Activated T-helper 1 cell treated with anti-CD3 and anti-CD28 coated beads, Interleukin-2, amount 50 U/mL, for 16 hours (primary cell): ENCODE measurements around the gene ANKRD28.

Experiments
- DNase-seq, 2 donors: peaks; one replicate each; pipeline ENCODE4 v3.0.0-alpha.2; 2020; ENCODE audit warnings: low read depth in 1 of 2, low spot score in 1 of 2

The ANKRD28 gene

DNA sequence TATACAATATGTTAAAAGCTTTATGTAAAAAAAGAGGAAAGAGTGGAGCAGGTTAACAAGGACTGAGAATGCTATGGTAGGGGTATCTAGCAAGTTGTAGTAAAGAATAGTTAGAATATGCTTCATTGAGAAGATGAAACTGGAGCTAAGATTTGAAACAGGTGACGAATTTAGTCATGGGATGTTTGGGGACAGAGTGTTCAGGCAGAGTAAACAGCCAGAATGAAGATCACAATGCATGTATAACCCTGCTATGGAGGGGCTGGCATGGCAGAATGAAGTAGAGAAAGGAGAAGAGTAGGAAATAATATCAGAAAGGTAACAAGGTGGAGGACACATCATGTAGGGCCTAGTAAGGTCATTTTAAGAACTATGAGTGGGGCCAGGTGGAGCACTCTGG, 124.2 kb downstream of the ANKRD28 start:
- DNase-seq: no peak

DNA sequence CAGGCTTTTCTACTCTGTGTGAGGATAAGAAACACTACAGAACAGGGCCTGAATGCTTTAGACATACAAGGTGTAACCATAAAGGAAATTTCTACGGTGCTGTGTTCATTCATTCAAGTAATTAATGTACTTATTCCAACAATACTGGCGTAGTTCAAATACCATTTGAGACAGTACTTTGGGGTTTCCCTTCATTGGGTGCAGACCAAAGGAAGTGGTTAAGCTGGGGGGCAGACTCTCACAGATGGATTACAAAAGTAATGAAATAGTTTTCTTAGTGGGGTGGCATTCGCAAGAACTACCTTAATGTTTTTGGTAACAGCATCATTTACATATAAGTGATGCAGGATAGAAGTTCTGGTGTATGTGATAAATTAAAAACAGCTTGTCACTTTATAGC, 130.3 kb downstream of the ANKRD28 start:
- DNase-seq: no peak

DNA sequence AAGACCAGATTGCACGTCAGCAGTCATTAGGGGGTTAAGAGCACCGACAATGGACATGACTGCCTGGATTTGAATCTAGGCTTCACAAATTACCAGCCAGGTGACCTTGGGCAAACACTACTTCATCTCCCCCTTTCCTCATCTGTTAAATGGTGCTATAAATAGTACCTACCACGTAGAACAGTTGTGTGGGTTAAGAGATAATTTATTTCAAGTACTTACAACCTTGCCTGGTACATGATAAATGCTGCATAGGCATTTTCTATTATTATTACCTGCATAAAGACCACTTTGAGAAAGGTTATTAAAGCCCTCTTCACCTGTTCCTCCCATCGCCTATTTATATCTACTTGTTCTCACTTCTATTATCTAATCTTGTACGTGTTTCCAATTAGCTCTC, 131.5 kb downstream of the ANKRD28 start:
- DNase-seq: no peak

DNA sequence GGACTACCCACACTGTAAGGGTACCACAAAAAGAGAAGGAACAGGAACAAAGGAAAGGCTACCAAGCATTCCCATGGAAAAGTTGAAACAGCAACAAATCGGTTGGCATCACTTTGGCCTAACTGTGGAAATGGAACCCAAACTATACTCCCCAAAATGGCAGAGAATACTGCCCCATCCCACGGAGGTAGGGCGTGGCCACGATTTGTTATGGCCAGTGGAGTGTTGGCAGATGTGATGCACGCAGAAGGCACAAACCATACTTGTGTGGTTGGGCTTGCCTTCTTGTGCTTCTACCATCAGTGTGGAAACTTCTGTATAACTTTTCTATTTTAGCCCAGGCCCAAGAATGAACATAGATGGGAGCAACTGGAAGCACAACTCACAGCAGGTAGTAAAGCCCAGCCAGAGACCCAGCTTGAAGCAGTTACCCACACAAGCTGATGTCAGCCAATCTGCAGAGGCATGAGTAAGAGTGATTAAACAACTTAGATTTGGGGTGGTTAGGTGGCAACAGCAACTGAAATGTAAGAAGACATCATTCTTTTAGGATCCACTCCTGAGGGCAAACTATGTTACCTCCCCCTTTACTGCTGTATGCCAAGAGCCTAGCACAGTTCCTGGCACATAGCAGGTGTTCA, 132.1 kb downstream of the ANKRD28 start:
- no peak for DNase-seq

DNA sequence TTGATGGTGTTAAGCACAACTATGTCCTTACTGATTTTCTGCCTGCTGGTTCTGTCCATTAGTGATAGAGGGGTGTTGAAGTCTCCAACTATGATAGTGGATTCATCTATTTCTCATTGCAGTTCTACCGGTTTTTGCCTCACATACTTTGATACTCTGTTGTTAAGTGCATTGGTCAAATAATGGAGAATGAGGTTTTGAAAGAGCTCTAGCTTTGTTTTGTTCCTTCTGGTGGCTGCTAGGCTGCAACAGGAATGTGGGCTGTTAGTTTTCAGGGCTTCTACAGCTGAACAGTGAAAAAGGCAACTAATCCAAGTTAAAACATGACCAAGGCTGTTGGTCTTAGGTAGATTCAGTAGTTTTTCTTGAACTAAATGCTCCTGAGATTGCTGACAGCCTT, 133.6 kb downstream of the ANKRD28 start:
- DNase-seq: no peak

DNA sequence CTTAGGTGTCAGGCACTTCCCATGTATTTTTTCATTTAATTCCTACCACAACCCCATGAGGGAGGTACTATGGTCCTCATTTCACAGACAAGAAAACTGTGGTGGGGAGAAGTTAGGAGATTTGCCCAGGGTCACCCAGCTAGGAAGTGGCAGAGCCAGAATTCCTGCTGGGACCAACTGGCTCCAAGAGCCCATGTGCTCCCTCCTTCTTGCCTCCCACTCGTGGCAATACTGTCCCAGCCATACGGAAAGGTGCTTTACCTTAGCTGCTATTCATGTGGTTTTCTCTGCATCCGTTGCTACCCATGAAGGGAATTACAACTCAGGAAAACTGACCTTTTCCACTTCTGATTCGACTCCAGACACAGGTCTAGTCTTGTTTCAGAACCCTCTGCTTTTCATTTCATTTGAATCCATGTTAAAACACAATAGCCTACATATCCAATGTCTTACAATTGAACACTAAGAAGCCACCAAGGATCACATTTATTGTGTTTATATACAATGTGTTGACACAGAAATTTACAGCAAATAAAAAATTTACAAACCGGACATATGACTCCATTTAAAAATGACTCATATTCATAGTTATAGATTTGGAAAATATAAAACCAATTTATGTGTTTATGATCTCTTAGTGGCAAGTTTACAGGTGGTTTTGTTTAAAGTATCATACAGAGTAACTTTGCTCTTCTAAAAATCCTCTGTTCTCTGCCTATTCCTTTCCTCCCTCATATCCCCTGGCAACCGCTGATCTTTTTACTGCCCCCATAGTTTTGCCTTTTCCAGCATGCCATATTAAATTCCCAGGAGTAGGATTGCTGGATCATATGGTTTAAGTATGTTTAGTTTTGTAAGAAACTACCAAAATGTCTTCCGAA, 137.5 kb downstream of the ANKRD28 start:
- no peak for DNase-seq

DNA sequence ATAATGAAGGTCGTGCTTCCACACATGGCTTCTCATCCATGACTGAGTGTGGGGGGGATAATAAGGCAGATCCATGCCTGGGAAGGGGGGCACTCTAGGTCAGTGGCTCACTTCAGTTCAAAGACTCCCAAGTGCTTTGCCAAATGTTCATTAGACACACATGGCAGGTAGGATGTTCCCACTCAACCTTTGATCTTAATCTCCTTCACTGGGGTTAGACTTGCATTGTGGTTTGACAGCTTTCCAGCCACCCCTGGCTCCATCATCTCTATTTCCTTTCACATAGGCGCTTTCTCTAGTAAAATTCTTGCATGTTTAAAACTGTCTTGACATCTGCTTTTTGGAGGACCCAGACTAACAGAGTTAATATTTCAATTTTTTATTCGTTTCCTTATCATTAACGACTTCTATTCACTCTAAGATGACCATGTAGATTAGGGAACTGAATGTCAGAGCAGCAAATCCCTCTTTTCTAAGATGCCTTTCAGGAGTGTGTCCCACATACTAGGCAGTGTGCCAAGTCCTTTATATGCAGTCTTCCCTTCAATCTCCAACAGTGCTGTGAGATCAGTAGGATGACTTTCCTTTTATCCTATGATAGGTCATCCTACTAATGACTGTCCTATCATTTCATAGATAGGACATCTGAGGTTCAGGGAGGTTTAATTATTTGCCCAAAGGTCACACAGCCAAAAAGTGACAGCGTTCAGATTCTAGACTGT, 138.4 kb downstream of the ANKRD28 start:
- no peak for DNase-seq

DNA sequence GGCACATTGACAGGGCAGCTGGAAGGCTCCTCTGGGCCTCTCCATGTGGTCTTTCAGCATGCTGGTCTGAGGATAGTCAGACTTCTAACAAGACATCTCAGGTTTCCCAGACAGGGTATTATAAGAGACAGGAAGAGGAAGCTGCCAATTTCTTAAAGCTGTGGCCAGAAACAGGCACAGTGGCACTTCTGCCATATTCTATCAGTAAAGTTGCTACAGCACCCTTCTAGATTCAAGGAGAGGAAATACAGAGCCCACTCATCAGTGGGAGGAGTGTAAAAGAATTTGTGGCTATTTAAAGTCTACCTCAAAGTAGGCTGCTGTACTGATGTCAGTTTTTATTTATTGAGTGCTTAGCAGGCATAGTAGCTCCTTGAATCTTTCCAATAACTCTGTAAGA, 140.8 kb downstream of the ANKRD28 start:
- DNase-seq: no peak

DNA sequence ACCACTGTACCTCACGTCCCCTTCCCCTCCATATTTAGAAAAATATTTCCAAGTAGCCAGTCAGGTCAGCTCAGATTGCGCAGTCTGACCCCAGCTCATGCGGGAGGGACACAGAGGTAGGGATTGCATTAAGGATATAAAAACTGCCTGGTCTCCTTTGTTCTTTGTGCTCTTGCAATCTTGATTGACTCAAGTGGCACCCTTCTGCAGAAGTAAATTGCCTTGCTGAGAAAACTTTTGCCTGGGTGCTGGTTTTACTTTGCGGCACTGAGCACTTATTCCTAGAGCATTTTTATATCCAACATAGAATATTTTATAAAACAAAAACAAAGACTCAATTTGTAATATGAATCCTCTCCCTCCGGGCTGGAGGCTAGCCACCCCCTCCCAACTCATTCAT, 141.4 kb downstream of the ANKRD28 start:
- DNase-seq: no peak

DNA sequence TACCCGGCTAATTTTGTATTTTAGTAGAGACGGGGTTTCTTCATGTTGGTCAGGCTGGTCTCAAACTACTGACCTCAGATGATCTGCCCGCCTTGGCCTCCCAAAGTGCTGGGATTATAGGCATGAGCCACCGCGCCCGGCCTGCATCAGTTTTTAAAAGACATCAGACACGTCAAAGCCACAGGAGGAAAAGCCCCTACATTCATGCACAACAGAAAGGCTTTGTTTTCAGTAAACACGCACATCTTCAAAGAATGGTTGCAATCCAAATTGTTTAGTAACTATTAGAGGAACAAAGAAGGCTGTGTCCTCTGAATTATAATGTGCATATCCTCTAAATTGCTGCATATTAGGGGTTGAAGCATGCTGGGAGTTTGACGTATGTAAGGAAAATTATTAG, 142.9 kb downstream of the ANKRD28 start:
- no peak for DNase-seq

DNA sequence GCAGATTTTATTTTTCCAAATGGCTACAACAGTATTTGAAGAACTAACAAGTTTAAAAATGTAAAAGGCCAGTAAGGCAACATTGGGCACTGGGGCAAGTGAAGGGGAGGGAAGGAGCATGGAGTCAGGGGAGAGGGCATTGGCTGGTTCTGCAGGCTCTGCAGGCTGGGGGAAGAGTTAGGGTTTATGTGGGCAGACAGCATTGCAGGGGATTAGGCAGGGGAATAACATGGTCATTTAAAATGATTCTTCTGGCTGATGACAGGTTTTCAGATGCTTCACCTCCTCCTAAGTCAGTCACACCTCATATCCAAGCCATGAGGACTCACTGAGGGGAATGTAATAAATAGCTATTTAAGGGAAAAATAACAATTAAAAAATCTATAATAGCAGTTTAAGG, 143.7 kb downstream of the ANKRD28 start:
- no peak for DNase-seq

DNA sequence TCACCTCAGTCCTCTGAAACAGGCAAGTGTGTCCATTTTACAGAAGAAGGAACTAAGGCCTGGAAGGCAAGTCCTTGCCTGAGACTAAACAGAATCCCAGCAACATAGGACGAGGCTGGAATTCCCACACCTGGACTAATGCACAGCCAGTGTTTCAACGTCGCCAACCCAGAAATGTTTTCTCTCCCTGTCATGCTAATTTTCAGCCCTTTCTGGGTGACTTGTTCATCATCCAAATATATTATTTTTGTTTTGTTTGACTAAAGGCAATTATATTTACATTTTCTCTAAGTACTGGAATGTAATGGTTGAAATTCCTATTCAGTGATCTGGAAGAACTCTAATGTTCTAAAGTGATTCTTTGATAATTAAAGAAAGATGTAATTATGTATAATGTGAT, 144.5 kb downstream of the ANKRD28 start:
- DNase-seq: no peak

DNA sequence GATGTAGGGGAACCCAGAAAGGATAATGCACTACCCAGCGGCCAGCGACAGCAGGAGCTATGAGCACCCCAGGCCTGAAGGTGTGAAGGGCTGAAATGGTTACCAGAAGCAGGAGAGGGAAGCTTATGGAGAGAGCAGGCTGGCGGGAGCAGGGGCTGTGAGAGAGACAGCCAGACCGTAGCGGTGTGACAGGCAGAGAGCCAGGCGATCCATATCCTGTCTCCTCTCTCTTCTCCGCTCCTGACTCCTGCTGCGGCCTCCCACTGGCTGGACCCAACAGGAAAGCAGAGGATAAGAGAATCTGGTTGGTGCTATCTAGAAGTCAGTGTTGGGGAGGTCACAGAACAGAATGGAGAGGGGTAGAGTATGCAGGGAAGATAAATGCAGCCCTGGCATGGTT, 146.4 kb downstream of the ANKRD28 start:
- no peak for DNase-seq

DNA sequence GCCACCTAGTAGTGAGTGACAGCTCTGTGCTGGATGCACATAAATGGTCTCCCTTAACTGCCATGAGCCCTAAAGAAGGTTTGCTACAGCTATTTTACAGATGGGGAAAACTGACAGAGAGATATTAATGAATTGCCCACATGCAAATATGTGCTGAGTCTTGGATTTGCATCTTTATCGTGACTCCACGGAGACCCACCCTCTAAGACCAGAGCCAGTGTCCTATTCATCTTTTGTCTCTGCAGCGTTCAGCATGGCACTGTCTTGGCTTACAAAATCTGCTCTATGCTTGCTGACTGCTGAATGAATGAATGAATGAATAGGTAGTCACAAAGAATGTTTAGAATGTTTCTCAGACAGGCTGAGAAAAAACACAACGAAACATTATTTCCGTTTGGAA, 147.9 kb downstream of the ANKRD28 start:
- no peak for DNase-seq

DNA sequence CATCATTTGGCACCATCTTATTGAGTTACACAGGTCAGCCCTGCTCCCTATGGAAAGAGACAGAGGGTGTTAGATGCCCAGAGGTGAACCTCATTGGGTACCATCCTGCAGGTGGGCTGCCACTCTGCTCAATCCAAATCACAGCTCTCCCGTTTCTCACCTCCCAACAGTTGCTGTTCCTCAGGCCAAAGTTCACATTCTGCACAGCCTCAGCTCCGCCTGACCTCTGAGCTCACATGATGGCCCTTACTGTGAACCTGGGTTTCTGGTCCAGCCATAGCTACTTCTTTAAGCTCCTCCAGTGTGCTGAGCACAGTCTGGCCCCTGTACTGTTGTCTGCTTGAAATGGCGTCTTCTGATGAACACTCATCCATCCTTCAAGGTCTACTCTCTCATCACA, 148.4 kb downstream of the ANKRD28 start:
- no peak for DNase-seq

DNA sequence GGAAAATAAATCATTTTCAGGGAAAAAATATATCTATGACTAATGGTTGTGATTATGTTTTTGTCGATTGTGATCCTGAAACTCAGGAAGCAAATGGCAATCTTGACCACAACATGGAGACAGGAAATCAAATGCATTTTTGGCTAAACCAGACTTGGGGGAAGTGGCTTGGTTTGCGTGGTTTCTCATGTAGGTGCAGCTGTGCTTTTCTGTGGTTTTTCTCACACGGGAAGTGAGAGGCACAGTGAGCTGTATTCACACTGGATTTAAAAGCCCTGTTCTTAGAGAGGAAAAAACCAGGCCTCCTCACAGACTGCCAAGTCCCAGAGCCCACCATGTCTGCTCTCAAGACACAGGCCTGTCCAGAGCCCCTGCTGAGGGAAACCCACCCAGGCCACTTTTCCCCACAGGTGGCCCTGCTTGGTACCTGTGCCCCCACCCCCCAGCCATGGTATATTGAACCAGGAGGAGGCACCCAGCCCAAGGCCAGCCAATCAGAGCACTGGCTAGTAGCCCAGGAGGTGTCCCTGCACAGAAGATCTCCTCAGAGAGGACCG, 150.1 kb downstream of the ANKRD28 start:
- no peak for DNase-seq

DNA sequence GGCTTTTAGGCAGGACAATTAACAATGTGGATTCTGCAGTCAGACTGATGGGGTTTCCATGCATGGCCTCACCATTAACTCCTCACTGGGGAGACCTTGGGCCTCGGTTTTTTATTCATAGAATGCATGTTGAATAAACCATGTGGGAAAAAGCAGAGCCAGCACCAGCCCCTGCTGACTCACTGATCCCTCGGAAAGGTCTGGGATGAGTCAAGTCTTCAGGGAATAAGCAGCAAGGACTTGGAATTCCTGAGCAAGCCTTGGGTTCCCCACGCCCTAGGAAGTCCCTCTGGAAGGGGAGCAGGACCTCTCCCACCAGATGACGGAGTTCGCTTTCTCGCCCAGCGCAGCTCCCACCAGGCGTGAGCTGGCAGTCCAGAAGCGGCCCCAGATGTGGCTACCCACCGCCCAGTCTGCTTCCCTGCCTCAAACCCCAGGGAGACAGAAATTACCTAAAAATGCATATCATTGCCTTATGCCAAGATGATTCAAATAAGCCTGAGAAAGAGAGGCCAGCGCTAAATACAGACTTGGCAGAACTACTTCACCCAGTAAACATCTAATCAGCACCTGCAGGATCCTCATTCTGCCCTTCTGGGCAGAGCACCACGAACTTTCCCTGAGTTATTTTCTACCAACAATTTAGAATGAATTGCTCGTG, 150.8 kb downstream of the ANKRD28 start:
- no peak for DNase-seq

DNA sequence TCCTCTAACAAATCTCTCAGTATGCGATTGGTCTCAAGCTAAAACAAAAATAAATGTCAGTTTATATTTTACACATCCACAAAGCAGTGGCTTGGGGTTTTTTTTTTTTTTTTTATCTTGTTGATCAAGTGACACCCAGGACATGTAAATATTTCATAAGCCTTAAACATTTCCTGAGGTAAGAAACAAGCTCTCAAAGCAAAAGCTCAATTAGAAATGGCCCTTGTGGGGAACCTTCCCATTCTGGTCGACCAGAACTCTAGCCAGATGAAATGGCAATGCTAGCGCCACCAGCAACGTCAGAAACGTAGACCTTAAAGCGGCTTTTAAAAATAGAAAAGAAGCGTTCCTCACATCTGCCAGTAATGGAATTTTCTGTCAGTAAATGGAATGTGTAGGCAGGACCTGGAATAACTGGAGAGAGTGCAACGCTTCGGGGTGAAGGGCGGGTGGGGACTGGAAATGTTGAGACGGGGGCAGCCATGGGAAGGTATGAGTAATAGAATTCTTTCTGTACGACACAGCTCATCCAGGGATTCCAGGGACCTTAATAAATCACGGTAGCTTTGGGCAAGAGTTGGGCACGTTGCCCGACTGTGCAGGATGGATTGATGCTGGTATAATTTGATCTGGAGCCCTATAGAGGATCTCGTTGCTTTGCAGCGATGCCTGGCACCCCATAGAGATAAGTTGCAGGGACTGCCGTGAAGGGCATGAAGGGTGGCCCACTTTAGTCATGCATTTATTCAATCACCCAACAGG, 151.9 kb downstream of the ANKRD28 start:
- DNase-seq: no peak

DNA sequence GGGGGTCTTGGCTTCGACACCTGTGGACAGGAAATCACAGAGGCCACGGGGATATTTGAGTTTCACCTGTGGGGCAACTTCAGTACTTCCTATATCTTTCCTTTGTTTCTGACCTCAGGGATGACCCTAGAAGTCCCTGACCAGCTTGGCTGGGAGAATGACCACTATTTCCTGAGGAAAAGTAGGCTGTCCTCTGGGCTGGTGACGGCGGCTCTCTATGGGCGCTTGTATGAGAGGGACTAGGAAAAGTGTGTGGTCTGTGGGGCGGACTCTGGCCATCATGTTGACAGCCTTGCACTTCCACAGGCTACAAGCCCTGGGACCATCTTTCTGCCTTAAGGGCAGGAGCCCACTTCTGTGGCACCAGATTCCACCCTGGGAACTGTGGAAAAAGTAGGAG, 152.5 kb downstream of the ANKRD28 start:
- DNase-seq: no peak

DNA sequence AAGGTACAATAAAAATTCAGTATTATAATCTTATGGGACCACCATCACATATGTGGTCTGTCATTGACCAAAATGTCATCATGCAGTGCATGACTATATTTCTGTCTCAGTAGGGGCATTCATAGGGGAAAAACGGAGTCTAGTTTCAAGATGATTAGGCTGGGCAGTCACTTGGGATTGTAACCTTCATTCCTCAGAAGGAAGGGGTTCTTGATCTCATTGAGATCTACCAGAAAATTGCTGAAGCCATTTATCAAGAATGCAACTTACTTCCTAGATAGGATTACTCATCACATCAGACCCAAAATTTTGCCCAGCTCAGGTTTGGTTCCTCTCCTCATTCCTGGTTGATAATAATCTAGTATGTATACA, 158.9 kb downstream of the ANKRD28 start:
- DNase-seq: no peak
